GM23338 (cell line): ENCODE measurements around the gene DERA.

Experiments
- CREB1 ChIP-seq: fragments of 250-450 bp; sonication (Bioruptor Pico); IDR thresholded peaks from 2 replicates; pipeline ENCODE4 v1.5.0; 2020; ENCODE audit warnings: low read depth, mild to moderate bottlenecking, moderate library complexity
- CTCF ChIP-seq, 2 experiments: fragments of 200-600 bp in 1 of 2; sonication (generic) in 1 of 2; conservative IDR thresholded peaks; 2 replicates each; pipeline versions ENCODE4 v1.5.1 to v1.6.1; 2016 to 2017; ENCODE audit warnings: antibody characterized with exemption in 2 of 2, low read depth in 2 of 2, mild to moderate bottlenecking in 2 of 2, moderate library complexity in 1 of 2
- EZH2 ChIP-seq: fragments of 200-600 bp; sonication (generic); IDR thresholded peaks from one replicate; pipeline ENCODE4 v1.8.0; 2017; ENCODE audit warnings: antibody characterized with exemption, mild to moderate bottlenecking, low read depth; ENCODE audit not compliant: unreplicated experiment
- EZH2phosphoT487 ChIP-seq: fragments of 200-600 bp; sonication (generic); IDR thresholded peaks from one replicate; pipeline ENCODE4 v1.8.1; 2018; ENCODE audit warnings: antibody characterized with exemption; ENCODE audit not compliant: unreplicated experiment
- JUNB ChIP-seq: IDR thresholded peaks from one replicate; pipeline ENCODE4 v1.6.1; 2016; ENCODE audit warnings: antibody characterized with exemption; ENCODE audit not compliant: unreplicated experiment
- NANOG ChIP-seq: IDR thresholded peaks from 2 replicates; pipeline ENCODE4 v1.6.1; 2016; ENCODE audit warnings: antibody characterized with exemption, borderline replicate concordance
- POLR2AphosphoS5 ChIP-seq: IDR thresholded peaks from 2 replicates; pipeline ENCODE4 v1.6.1; 2016; ENCODE audit warnings: antibody characterized with exemption, low read depth
- STAT1 ChIP-seq: IDR thresholded peaks from one replicate; pipeline ENCODE4 v1.6.1; 2016; ENCODE audit warnings: antibody characterized with exemption; ENCODE audit not compliant: unreplicated experiment
- ZNF114 ChIP-seq: fragments of 250-450 bp; sonication (Bioruptor Pico); IDR thresholded peaks from 2 replicates; pipeline ENCODE4 v1.5.0; 2020; ENCODE audit warnings: mild to moderate bottlenecking, moderate library complexity
- ZNF331 ChIP-seq: fragments of 250-450 bp; sonication (Bioruptor Pico); IDR thresholded peaks from 2 replicates; pipeline ENCODE4 v1.5.0; 2020; ENCODE audit warnings: low read depth, mild to moderate bottlenecking, moderate library complexity
- ZNF462 ChIP-seq: fragments of 250-450 bp; sonication (Bioruptor Pico); IDR thresholded peaks from 2 replicates; pipeline ENCODE4 v1.5.0; 2020; ENCODE audit warnings: mild to moderate bottlenecking, moderate library complexity
- TF ChIP-seq, protein P1 (sequence below): IDR thresholded peaks from one replicate; pipeline ENCODE4 v1.6.1; 2018; ENCODE audit warnings: antibody characterized with exemption; ENCODE audit not compliant: unreplicated experiment
- TF ChIP-seq, protein P2 (sequence below): IDR thresholded peaks from 2 replicates; pipeline ENCODE4 v1.6.1; 2016; ENCODE audit warnings: antibody characterized with exemption

DNA sequence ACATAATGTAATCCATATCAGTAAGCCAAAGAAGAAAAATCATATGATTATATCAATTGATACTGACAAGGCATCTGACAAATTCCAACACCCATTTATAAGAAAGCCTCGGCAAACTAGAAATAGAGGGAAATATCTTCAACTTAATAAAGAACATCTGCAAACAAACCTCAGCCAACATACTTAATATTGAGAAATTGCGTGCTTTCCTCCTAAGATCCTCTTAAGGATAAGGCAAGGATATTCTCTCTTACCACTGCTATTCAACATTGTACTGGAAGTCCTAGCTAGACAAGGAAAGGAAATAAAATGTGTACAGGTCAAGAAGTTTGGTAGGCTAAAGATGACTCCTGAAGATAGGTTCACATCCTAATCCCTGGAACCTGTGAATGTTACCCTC, 115.9 kb downstream of the DERA start:
- TF ChIP-seq EZH2phosphoT487 = no peak
- TF ChIP-seq, protein P1, sequence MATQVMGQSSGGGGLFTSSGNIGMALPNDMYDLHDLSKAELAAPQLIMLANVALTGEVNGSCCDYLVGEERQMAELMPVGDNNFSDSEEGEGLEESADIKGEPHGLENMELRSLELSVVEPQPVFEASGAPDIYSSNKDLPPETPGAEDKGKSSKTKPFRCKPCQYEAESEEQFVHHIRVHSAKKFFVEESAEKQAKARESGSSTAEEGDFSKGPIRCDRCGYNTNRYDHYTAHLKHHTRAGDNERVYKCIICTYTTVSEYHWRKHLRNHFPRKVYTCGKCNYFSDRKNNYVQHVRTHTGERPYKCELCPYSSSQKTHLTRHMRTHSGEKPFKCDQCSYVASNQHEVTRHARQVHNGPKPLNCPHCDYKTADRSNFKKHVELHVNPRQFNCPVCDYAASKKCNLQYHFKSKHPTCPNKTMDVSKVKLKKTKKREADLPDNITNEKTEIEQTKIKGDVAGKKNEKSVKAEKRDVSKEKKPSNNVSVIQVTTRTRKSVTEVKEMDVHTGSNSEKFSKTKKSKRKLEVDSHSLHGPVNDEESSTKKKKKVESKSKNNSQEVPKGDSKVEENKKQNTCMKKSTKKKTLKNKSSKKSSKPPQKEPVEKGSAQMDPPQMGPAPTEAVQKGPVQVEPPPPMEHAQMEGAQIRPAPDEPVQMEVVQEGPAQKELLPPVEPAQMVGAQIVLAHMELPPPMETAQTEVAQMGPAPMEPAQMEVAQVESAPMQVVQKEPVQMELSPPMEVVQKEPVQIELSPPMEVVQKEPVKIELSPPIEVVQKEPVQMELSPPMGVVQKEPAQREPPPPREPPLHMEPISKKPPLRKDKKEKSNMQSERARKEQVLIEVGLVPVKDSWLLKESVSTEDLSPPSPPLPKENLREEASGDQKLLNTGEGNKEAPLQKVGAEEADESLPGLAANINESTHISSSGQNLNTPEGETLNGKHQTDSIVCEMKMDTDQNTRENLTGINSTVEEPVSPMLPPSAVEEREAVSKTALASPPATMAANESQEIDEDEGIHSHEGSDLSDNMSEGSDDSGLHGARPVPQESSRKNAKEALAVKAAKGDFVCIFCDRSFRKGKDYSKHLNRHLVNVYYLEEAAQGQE = no peak
- no peak for TF ChIP-seq CTCF (conservative IDR thresholded peaks at IDR 0.05; ENCODE audit: low read depth in 2 of 2)
- TF ChIP-seq POLR2AphosphoS5 = no peak
- no peak for TF ChIP-seq CREB1
- no peak for TF ChIP-seq EZH2
- TF ChIP-seq, protein P2, sequence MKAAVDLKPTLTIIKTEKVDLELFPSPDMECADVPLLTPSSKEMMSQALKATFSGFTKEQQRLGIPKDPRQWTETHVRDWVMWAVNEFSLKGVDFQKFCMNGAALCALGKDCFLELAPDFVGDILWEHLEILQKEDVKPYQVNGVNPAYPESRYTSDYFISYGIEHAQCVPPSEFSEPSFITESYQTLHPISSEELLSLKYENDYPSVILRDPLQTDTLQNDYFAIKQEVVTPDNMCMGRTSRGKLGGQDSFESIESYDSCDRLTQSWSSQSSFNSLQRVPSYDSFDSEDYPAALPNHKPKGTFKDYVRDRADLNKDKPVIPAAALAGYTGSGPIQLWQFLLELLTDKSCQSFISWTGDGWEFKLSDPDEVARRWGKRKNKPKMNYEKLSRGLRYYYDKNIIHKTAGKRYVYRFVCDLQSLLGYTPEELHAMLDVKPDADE = no peak
- TF ChIP-seq NANOG = no peak
- no peak for TF ChIP-seq ZNF331 (CRISPR knock-in tag)
- no peak for TF ChIP-seq JUNB
- no peak for TF ChIP-seq STAT1
- no peak for TF ChIP-seq ZNF114 (CRISPR knock-in tag)
- TF ChIP-seq ZNF462 (CRISPR knock-in tag) = no peak
